HL-60 (cell line): ENCODE results near the gene ACAA1.

Source experiments
- DNase-seq, 2 experiments: peaks; one replicate each; pipeline ENCODE4 v3.0.0-alpha.2; 2010 to 2020; ENCODE audit warnings: low read depth in 1 of 2, low spot score in 1 of 2
- H3K27ac ChIP-seq: fragments of 250-450 bp; sonication (Bioruptor Pico); replicated peaks from 2 replicates; pipeline ENCODE4 v1.5.1; 2020; ENCODE audit warnings: mild to moderate bottlenecking, moderate library complexity
- H3K27me3 ChIP-seq: fragments of 250-450 bp; sonication (Bioruptor Pico); 2 replicates; pipeline ENCODE4 v1.5.1; 2021; ENCODE audit warnings: mild to moderate bottlenecking, moderate library complexity; ENCODE audit not compliant: insufficient read depth, poor library complexity, severe bottlenecking
- H3K4me3 ChIP-seq: replicated peaks from 2 replicates; pipeline ENCODE4 v1.5.1; 2011; ENCODE audit warnings: mild to moderate bottlenecking, control low read depth, low read length; ENCODE audit not compliant: insufficient read depth
- GABPA ChIP-seq: IDR thresholded peaks from 2 replicates; pipeline ENCODE4 v1.6.1; 2012; ENCODE audit warnings: low read depth
- POLR2AphosphoS5 ChIP-seq: IDR thresholded peaks from 2 replicates; pipeline ENCODE4 v1.6.1; 2012; ENCODE audit warnings: low read depth
- REST ChIP-seq: IDR thresholded peaks from 2 replicates; pipeline ENCODE4 v1.6.1; 2012; ENCODE audit warnings: low read depth; ENCODE audit not compliant: insufficient replicate concordance
- SPI1 ChIP-seq: IDR thresholded peaks from 2 replicates; pipeline ENCODE4 v1.6.1; 2012; ENCODE audit warnings: low read depth, mild to moderate bottlenecking, borderline replicate concordance
- TF ChIP-seq, protein P1 (sequence below): IDR thresholded peaks from one replicate; pipeline ENCODE4 v1.5.1; 2011; ENCODE audit warnings: low read length, control low read depth, inconsistent platforms; ENCODE audit not compliant: insufficient read depth

The ACAA1 gene

GRCh38 chr3:38139652-38140051 lies 2.7 kb upstream of the ACAA1 start:
- no peak overlapping the region for H3K27ac ChIP-seq
- no peaks in the 10 kb centered on the region for H3K27me3 ChIP-seq
- peak overlapping the region; percentile 77 for H3K4me3 ChIP-seq
- no peak for TF ChIP-seq SPI1
- no peak for TF ChIP-seq POLR2AphosphoS5
- no peak for TF ChIP-seq REST
- no peak for TF ChIP-seq GABPA
- TF ChIP-seq, protein P1, sequence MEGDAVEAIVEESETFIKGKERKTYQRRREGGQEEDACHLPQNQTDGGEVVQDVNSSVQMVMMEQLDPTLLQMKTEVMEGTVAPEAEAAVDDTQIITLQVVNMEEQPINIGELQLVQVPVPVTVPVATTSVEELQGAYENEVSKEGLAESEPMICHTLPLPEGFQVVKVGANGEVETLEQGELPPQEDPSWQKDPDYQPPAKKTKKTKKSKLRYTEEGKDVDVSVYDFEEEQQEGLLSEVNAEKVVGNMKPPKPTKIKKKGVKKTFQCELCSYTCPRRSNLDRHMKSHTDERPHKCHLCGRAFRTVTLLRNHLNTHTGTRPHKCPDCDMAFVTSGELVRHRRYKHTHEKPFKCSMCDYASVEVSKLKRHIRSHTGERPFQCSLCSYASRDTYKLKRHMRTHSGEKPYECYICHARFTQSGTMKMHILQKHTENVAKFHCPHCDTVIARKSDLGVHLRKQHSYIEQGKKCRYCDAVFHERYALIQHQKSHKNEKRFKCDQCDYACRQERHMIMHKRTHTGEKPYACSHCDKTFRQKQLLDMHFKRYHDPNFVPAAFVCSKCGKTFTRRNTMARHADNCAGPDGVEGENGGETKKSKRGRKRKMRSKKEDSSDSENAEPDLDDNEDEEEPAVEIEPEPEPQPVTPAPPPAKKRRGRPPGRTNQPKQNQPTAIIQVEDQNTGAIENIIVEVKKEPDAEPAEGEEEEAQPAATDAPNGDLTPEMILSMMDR, result no peak
- no peak for DNase-seq

DNA sequence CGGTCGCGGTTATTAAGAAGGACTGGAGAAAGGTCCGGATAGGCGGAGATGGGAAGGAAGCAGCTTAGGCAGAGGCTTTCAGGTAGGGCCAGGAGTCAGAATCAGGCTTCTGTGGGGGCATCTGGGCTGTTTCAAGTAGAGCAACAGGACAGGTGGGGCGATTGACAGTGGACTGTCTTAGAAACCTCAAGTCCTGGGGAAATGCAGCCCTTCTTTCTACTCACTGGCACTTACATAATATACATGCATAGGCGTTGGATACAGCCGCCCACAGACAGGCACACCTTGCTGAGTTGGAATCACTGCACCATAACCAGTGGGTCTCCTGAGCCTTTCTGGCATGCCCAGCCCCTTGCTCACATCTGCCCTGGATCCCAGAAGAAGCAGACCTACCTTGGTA lies 2.3 kb upstream of the ACAA1 start:
- TF ChIP-seq, protein P1, result no peak
- TF ChIP-seq POLR2AphosphoS5 (no peak), GABPA (no peak)
- Histone ChIP-seq H3K4me3 (peak overlapping the region; percentile 77), H3K27ac (peak overlapping the region; percentile 77), H3K27me3 (no peaks in the 10 kb centered on the region)
- DNase-seq, result no peak

DNA sequence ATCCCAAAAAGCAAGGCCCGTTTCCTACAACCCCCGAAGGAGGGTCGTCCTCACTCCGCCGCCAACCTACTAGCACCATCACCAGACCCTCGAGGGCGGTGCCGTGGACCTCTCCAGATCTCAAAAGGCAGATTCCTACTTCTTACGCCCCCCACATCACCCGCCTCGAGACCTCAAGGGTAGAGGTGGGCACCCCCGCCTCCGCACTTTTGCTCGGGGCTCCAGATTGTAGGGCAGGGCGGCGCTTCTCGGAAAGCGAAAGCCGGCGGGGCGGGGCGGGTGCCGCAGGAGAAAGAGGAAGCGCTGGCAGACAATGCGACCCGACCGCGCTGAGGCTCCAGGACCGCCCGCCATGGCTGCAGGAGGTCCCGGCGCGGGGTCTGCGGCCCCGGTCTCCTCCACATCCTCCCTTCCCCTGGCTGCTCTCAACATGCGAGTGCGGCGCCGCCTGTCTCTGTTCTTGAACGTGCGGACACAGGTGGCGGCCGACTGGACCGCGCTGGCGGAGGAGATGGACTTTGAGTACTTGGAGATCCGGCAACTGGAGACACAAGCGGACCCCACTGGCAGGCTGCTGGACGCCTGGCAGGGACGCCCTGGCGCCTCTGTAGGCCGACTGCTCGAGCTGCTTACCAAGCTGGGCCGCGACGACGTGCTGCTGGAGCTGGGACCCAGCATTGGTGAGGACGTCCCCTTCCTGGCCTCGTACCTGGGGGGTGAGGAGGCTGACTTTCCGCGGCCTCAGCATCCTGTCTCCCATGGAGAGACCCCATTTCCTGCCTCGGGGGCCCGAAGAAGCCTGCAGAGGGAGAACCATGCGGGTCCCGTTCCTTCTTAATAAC lies 1.6 kb upstream of the ACAA1 start, which contains the start of gene MYD88:
Gene MYD88, plus strand, starts transcription at position 313 of the 842 bp plus-strand sequence. Its CDS starts 40 bp downstream, at position 353.
- H3K4me3 ChIP-seq, result peak within 1 kb of the TSS; percentile 77
- H3K27ac ChIP-seq, result peak within 1 kb of the TSS; percentile 77
- no peaks in the 10 kb centered on the region for H3K27me3 ChIP-seq
- TF ChIP-seq GABPA, result no peak
- TF ChIP-seq, protein P1, result no peak
- peak; percentile 69; the same call in 1 of the 2 replicates for TF ChIP-seq POLR2AphosphoS5
- peak; percentile 97 for TF ChIP-seq SPI1
- TF ChIP-seq REST, result peak; percentile 51
- peak in 1 of 2 experiments; percentile 87 for DNase-seq
